Endodermal cell (in vitro differentiated cells): Measurements from ENCODE around the gene RASAL3. TPM values are rescaled to one million over a fixed set of nuclear protein-coding genes. Genes with fewer than 3 reads are reported as not detected.
A peak's percentile ranks its signal among the peaks of the same experiment; 100 is the strongest.

Experiments
- DNase-seq: peaks from one replicate; pipeline ENCODE4 v3.0.0-alpha.2; 2017
- H3K27ac ChIP-seq: 2 replicates; pipeline ENCODE4 v1.5.1; 2013; ENCODE audit warnings: mild to moderate bottlenecking, low read depth, low read length, moderate library complexity
- H3K27me3 ChIP-seq: 2 replicates; pipeline ENCODE4 v1.6.1; 2013; ENCODE audit warnings: mild to moderate bottlenecking, low read length, moderate library complexity; ENCODE audit not compliant: insufficient read depth, control insufficient read depth, poor library complexity, severe bottlenecking
- H3K36me3 ChIP-seq: 2 replicates; pipeline ENCODE4 v1.7.0; 2013; ENCODE audit warnings: mild to moderate bottlenecking, low read length, moderate library complexity; ENCODE audit not compliant: control insufficient read depth, insufficient read depth
- H3K4me1 ChIP-seq: one replicate; pipeline ENCODE4 v1.7.0; 2013; ENCODE audit warnings: low read length; ENCODE audit not compliant: control insufficient read depth, insufficient read depth
- H3K4me3 ChIP-seq: 2 replicates; pipeline ENCODE4 v1.5.1; 2013; ENCODE audit warnings: mild to moderate bottlenecking, low read length, moderate library complexity
- H3K9ac ChIP-seq: 2 replicates; pipeline ENCODE4 v1.6.1; 2013; ENCODE audit warnings: mild to moderate bottlenecking, low read length, moderate library complexity; ENCODE audit not compliant: poor library complexity, severe bottlenecking; ENCODE audit errors: extremely low read depth
- H3K9me3 ChIP-seq: 2 replicates; pipeline ENCODE4 v1.6.1; 2013; ENCODE audit warnings: mild to moderate bottlenecking, low read length, moderate library complexity; ENCODE audit not compliant: control insufficient read depth
- H3K27ac Mint-ChIP-seq: 2 replicates; pipeline ENCODE4 v1.8.0; 2020; ENCODE audit warnings: mixed read lengths
- H3K27me3 Mint-ChIP-seq: 2 replicates; pipeline ENCODE4 v1.8.0; 2021; ENCODE audit warnings: mild to moderate bottlenecking, mixed read lengths; ENCODE audit not compliant: insufficient read depth
- H3K36me3 Mint-ChIP-seq: 2 replicates; pipeline ENCODE4 v1.8.0; 2020; ENCODE audit warnings: low read depth, mixed read lengths
- H3K4me1 Mint-ChIP-seq: 2 replicates; pipeline ENCODE4 v1.8.0; 2020; ENCODE audit warnings: mixed read lengths
- H3K4me3 Mint-ChIP-seq: 2 replicates; pipeline ENCODE4 v1.8.0; 2020; ENCODE audit warnings: mild to moderate bottlenecking, moderate library complexity, mixed read lengths
- H3K9me3 Mint-ChIP-seq: 2 replicates; pipeline ENCODE4 v1.8.0; 2020; ENCODE audit warnings: mild to moderate bottlenecking, mixed read lengths
- CTCF ChIP-seq: fragments of 200-600 bp; sonication (generic); conservative IDR thresholded peaks from 2 replicates; pipeline ENCODE4 v1.5.0; 2021; ENCODE audit warnings: antibody characterized with exemption, mild to moderate bottlenecking
- WGBS, 2 experiments: methylation state at CpG; one replicate each; pipeline versions ENCODE4 v1.1.5 to v1.1.7; 2013; ENCODE audit warnings: missing lambda C conversion rate in 2 of 2, mixed read lengths in 1 of 2; ENCODE audit not compliant: insufficient coverage in 1 of 2, insufficient read length in 1 of 2; 5-methylcytosine and 5-hydroxymethylcytosine counted together
- total RNA-seq, 2 donors: library from RNA; stranded (reverse); fragmentation: NEBNext Ultra II Directional in 1 of 2; extraction: Animal tissue kit (Norgen Biotek cat#: 25700) in 1 of 2; gene quantifications; 2 replicates in 1 of 2; 3 replicates in 1 of 2; pipeline ENCODE4 v1.2.1, GENCODE V29; 2021

Gene RASAL3
- total RNA-seq, 2 donors from 2014 or later: not detected

GRCh38 chr19:15452111-15453047, 12.0 kb downstream of the RASAL3 start:
- Histone ChIP-seq H3K4me1 (no peaks in the 10 kb centered on the region), H3K4me3 (no peak overlapping the region), H3K27me3 (peaks cover 63% of the 10 kb centered on the region), H3K9me3 (no peaks in the 10 kb centered on the region), H3K27ac (no peak overlapping the region), H3K9ac (no peak overlapping the region), H3K36me3 (no peaks in the 10 kb centered on the region)
- H3K9me3 Mint-ChIP-seq: no peaks in the 10 kb centered on the region
- peaks cover 3% of the 10 kb centered on the region for H3K36me3 Mint-ChIP-seq
- H3K4me1 Mint-ChIP-seq: no peaks in the 10 kb centered on the region
- H3K4me3 Mint-ChIP-seq: peak overlapping the region; percentile 43
- H3K27ac Mint-ChIP-seq: no peak overlapping the region
- no peak for TF ChIP-seq CTCF
- H3K27me3 Mint-ChIP-seq: peaks cover 68% of the 10 kb centered on the region
- DNase-seq: peak; percentile 99
- 13 to 15% methylated on average over 14 to 37 of the region's 37 CpGs for WGBS, 2 experiments

GRCh38 chr19:15450528-15450890, 13.8 kb downstream of the RASAL3 start:
- Histone ChIP-seq H3K4me1 (no peaks in the 10 kb centered on the region), H3K4me3 (no peak overlapping the region), H3K36me3 (no peaks in the 10 kb centered on the region), H3K27me3 (peaks cover 45% of the 10 kb centered on the region), H3K27ac (no peak overlapping the region), H3K9ac (no peak overlapping the region), H3K9me3 (no peaks in the 10 kb centered on the region)
- Mint-ChIP-seq H3K4me3 (peak overlapping the region; percentile 54), H3K9me3 (no peaks in the 10 kb centered on the region), H3K27me3 (peaks cover 51% of the 10 kb centered on the region), H3K36me3 (peaks cover 4% of the 10 kb centered on the region), H3K4me1 (no peaks in the 10 kb centered on the region), H3K27ac (peak overlapping the region; percentile 49)
- DNase-seq: no peak
- TF ChIP-seq CTCF: no peak
- 88 to 100% methylated on average over 1 of the region's 1 CpG for WGBS, 2 experiments

- H3K27ac ChIP-seq: no peak within 1 kb of the TSS
- no peaks in the 10 kb centered on the region for H3K4me1 ChIP-seq
- H3K4me3 Mint-ChIP-seq: peak within 1 kb of the TSS; percentile 60
- peak within 1 kb of the TSS; percentile 66 for H3K27ac Mint-ChIP-seq
- peaks cover 45% of the 10 kb centered on the region for H3K27me3 Mint-ChIP-seq
- H3K9me3 ChIP-seq: no peaks in the 10 kb centered on the region
- WGBS, 2 experiments: 2 to 3% methylated on average over 8 to 50 of the region's 77 CpGs
- no peaks in the 10 kb centered on the region for H3K4me1 Mint-ChIP-seq
- peaks cover 38% of the 10 kb centered on the region for H3K27me3 ChIP-seq
- peak; percentile 91 for DNase-seq
- H3K4me3 ChIP-seq: peak within 1 kb of the TSS; percentile 71
- H3K36me3 Mint-ChIP-seq: peaks cover 4% of the 10 kb centered on the region
- TF ChIP-seq CTCF: no peak
- H3K36me3 ChIP-seq: no peaks in the 10 kb centered on the region
- no peak within 1 kb of the TSS for H3K9ac ChIP-seq
- no peaks in the 10 kb centered on the region for H3K9me3 Mint-ChIP-seq
Observed at GRCh38 chr19:15449620-15450527, 14.5 kb downstream of the RASAL3 start, which contains the start of gene WIZ. Gene WIZ, minus strand, starts transcription at chr19:15449956. Its CDS starts 1,649 bp downstream, at chr19:15448307.
